ENCODE data around the gene CYP21A2. TPM values are rescaled to one million over a fixed set of nuclear protein-coding genes. Genes with fewer than 3 reads are reported as not detected.
"Not testable (repeated sequence)": the region's sequence is repeated elsewhere in the genome, so short reads cannot be mapped to it uniquely, and the experiment has no call there.

Gene CYP21A2
- total and polyA plus RNA-seq, 12 donors: 0.19 to 1.9 (median 0.62) TPM; not detected in 5

- ATAC-seq; DNase-seq; H3K4me3 ChIP-seq; intact Hi-C loops (cut with DNase I); H3K9me3 ChIP-seq; H3K36me3 ChIP-seq; H3K27me3 ChIP-seq; H3K4me1 ChIP-seq; H3K27ac ChIP-seq: not testable (repeated sequence)
- WGBS, 2 donors: 67 to 87% methylated on average over 9 to 11 of the region's 12 CpGs
These were observed 31.1 kb upstream of the CYP21A2 start for GRCh38 chr6:32007086-32007485.

- WGBS, 2 donors: no CpG with 5 or more reads among the region's 24 CpGs
- ATAC-seq; H3K4me3 ChIP-seq; H3K36me3 ChIP-seq; H3K4me1 ChIP-seq; H3K27ac ChIP-seq; H3K9me3 ChIP-seq; H3K27me3 ChIP-seq; DNase-seq; intact Hi-C loops (cut with DNase I): not testable (repeated sequence)
These were observed 30.2 kb upstream of the CYP21A2 start for GRCh38 chr6:32008037-32008436.

GRCh38 chr6:32008616-32009015 lies 29.6 kb upstream of the CYP21A2 start:
- H3K4me3 ChIP-seq; H3K27me3 ChIP-seq; H3K9me3 ChIP-seq; H3K36me3 ChIP-seq; H3K4me1 ChIP-seq; H3K27ac ChIP-seq; ATAC-seq; intact Hi-C loops (cut with DNase I): not testable (repeated sequence)
- peak in 1 of 2 donors; percentile 1 for DNase-seq
- WGBS, 2 donors: 63 to 64% methylated on average over 7 to 8 of the region's 12 CpGs

- 86 to 96% methylated on average over 2 to 10 of the region's 12 CpGs for WGBS, 2 donors
- H3K27me3 ChIP-seq; H3K4me1 ChIP-seq; H3K9me3 ChIP-seq; ATAC-seq; DNase-seq; intact Hi-C loops (cut with DNase I); H3K36me3 ChIP-seq; H3K4me3 ChIP-seq; H3K27ac ChIP-seq: not testable (repeated sequence)
These were observed 28.7 kb upstream of the CYP21A2 start for GRCh38 chr6:32009537-32009936.

- H3K9me3 ChIP-seq; H3K36me3 ChIP-seq; H3K4me3 ChIP-seq; ATAC-seq; intact Hi-C loops (cut with DNase I); H3K27me3 ChIP-seq; H3K4me1 ChIP-seq; H3K27ac ChIP-seq: not testable (repeated sequence)
- 76% methylated on average over 13 to 17 of the region's 27 CpGs for WGBS, 2 donors
- DNase-seq: peak in 1 of 2 donors; percentile 2
These were observed 27.2 kb upstream of the CYP21A2 start for GRCh38 chr6:32010856-32011530.

- H3K4me3 ChIP-seq; H3K9me3 ChIP-seq; DNase-seq; H3K27me3 ChIP-seq; intact Hi-C loops (cut with DNase I); H3K27ac ChIP-seq; H3K4me1 ChIP-seq; H3K36me3 ChIP-seq: not testable (repeated sequence)
- WGBS, 2 donors: 78 to 82% methylated on average over 14 to 15 of the region's 17 CpGs
- peak in 2 of 8 donors; percentile 19 to 20 for ATAC-seq
These were observed 25.1 kb upstream of the CYP21A2 start for GRCh38 chr6:32012941-32013617.

- H3K9me3 ChIP-seq; H3K4me3 ChIP-seq; H3K27ac ChIP-seq; ATAC-seq; H3K4me1 ChIP-seq; H3K27me3 ChIP-seq; H3K36me3 ChIP-seq; DNase-seq; intact Hi-C loops (cut with DNase I): not testable (repeated sequence)
- no CpG with 5 or more reads among the region's 5 CpGs for WGBS, 2 donors
These were observed 24.5 kb upstream of the CYP21A2 start for GRCh38 chr6:32013738-32014137.

- DNase-seq; H3K27ac ChIP-seq; intact Hi-C loops (cut with DNase I); H3K4me3 ChIP-seq; H3K36me3 ChIP-seq; H3K4me1 ChIP-seq; H3K27me3 ChIP-seq; H3K9me3 ChIP-seq: not testable (repeated sequence)
- WGBS, 2 donors: no CpG with 5 or more reads among the region's 6 CpGs
- peak in 7 of 8 donors; percentile 36 to 87 (median 82) for ATAC-seq
These were observed 23.7 kb upstream of the CYP21A2 start, which contains the start of gene C4B for GRCh38 chr6:32014547-32014946. C4B (plus strand) TSS chr6:32014795; CDS start chr6:32014846, 51 bp downstream.

GRCh38 chr6:32022100-32022499 lies 16.1 kb upstream of the CYP21A2 start:
- H3K27ac ChIP-seq; H3K4me1 ChIP-seq; H3K9me3 ChIP-seq; H3K4me3 ChIP-seq; DNase-seq; ATAC-seq; H3K27me3 ChIP-seq; intact Hi-C loops (cut with DNase I); H3K36me3 ChIP-seq: not testable (repeated sequence)
- no CpG with 5 or more reads among the region's 10 CpGs for WGBS, 2 donors

- H3K9me3 ChIP-seq; DNase-seq; H3K4me1 ChIP-seq; intact Hi-C loops (cut with DNase I); H3K36me3 ChIP-seq; H3K27ac ChIP-seq; ATAC-seq; H3K4me3 ChIP-seq; H3K27me3 ChIP-seq: not testable (repeated sequence)
- 92 to 97% methylated on average over 6 to 7 of the region's 10 CpGs for WGBS, 2 donors
These were observed 9.6 kb upstream of the CYP21A2 start for GRCh38 chr6:32028631-32029030.

- H3K27me3 ChIP-seq; H3K4me3 ChIP-seq; ATAC-seq; H3K36me3 ChIP-seq; H3K4me1 ChIP-seq; DNase-seq; H3K27ac ChIP-seq; H3K9me3 ChIP-seq; intact Hi-C loops (cut with DNase I): not testable (repeated sequence)
- 97 to 98% methylated on average over 7 to 8 of the region's 14 CpGs for WGBS, 2 donors
These were observed 8.7 kb upstream of the CYP21A2 start for GRCh38 chr6:32029553-32029952.

Measured in heart right ventricle (tissue), 16 donors.